Hypothalamus (tissue), 51 donors: ENCODE data around the gene PPP4R3A.
"Not testable (repeated sequence)": the region's sequence is repeated elsewhere in the genome, so short reads cannot be mapped to it uniquely, and the experiment has no call there.

Source experiments
- DNase-seq, 51 donors: peaks; one replicate each; lab custom pipeline; 2025; lab: John Stamatoyannopoulos, UW

The PPP4R3A gene

GRCh38 chr14:91508105-91508504 is 2.0 kb downstream of the PPP4R3A start:
- DNase-seq: no peak

DNA sequence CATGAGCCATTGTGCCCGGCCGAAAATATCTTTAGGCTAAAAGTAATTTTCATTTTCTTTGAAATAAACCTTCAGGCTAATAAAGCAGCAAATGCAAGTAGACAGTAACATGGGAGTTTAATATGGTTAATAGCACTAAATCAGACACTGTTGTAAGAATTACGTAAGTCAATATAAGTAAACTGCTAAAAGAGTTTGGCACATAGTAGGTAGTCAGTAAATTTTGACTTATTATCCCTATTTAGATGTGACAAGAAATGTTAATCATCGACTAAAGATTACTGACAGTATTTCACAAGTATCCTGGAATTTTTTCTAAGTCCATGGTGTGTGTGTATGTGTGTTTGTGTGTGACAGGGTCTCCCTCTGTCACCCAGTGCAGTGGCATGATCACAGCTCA is 3.9 kb downstream of the PPP4R3A start:
- DNase-seq: no peak

- DNase-seq: no peak
These were observed 7.1 kb downstream of the PPP4R3A start for GRCh38 chr14:91503000-91503504.

DNA sequence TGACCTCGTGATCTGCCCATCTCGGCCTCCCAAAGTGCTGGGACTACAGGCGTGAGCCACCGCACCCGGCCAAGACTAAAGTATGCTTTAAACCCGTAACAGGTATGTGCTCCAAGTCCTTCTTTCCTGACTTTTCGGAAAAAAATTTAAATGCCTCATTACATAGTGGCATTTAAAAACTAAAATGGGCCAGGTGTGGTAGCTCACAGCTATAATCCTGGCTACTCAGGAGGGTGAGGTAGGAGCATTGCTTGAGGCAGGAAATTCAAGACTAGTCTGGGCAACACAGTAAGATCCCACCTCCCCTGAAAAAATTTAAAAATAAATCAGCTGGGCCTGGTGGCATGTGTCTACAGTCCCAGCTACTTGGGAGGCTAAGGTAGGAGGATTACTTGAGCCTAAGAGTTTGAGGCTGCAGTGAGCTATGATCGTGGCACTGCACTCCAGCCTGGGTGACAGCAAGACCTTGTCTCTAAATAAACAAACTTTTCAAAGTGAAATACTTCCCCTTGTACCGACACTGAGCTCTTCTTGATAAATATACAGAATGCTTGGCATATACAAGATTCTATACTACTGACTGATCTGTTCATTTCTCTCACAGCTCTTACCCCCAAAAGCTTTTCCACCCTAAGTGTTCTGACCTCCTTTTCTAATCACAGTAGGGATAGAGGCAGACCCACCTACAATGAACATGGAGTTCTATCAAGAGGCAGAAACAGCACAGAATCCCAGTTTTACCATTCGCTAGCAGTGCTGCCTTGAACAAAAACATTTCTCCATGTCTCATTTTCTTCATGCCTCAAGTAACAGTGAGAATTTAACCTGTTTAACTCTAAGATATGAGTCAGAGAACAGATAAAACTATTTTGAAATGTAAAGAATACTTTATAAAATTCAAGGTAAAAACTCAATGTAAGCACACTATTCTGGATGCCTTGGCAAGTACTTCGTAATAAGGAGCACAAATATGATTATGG is 7.9 kb downstream of the PPP4R3A start:
- no peak for DNase-seq

- DNase-seq: no peak
These were observed 8.8 kb downstream of the PPP4R3A start for GRCh38 chr14:91501348-91501747.

GRCh38 chr14:91496790-91497189 is 13.3 kb downstream of the PPP4R3A start:
- DNase-seq: no peak

- DNase-seq: not testable (repeated sequence)
These were observed 15.6 kb downstream of the PPP4R3A start for GRCh38 chr14:91494392-91495065.

GRCh38 chr14:91493169-91493568 is 16.9 kb downstream of the PPP4R3A start:
- DNase-seq: no peak

DNA sequence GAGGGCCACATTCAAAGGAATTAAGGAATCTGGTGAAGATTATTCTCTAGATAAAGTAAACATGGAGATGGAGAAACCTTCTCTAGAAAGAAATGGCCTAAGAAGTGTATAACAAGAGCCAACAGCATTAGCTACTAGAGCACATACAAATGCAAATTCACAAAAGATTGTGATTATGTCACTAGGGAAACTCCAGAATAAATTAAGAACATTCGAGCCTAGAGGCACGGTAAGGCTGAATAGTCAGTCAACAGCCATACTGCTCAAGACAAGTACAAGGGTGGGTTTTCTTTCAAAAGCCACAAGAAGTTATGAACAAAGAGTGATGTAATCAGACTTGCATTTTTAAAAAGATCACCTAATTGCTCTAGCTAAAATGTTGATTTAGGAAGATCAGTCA is 25.4 kb downstream of the PPP4R3A start:
- DNase-seq: no peak

DNA sequence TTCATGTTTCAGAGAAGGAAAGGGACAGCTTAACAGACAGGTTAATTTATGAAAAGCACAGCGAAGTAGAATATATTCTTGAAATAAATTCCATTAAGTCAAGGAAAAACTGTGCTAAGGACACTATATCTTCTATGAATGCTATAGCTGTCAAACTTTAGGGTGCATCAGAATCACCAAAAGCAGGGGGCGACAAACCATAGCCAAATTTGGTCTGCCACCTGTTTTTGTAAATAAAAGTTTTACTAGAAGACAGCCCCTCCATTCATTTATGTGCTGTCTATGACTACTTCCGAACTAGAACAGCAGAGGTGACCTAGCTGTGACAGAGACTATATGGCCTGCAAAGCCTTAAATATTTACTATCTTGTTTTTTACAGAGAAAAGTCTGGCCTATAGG is 25.9 kb downstream of the PPP4R3A start:
- DNase-seq: no peak

DNA sequence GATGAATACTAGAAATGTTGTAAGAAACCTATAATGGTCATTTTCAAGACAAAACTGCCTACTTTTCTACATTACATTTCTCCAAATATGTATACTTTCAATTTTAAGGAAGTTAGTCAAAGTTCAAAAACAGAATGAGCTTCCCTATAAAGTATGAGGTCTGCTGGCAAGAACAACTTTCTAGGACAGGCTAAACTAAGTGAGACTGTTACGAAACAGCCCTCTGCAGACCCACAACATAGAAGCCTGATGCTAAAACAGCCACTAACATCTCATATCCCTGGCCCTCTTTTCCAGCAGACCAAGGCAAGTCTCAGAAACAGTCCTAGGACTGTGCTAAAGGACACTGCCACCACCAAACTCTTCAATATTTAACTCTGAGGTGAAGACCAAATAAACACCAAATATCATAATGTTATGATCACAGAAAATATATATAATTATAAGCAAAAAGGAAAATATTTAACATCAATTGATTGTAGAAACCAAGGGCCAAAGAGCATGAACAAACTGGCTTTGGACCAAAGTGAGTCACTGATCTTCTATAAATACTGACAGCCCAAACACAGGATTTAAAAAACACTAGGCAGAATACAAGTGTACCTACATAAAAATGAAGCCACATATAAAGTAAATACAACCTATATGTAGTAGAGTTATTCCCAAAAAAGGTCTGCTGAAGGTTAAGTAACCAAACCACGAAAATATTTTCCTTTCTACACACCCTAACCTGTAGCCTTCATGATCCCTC is 27.7 kb downstream of the PPP4R3A start:
- no peak for DNase-seq

DNA sequence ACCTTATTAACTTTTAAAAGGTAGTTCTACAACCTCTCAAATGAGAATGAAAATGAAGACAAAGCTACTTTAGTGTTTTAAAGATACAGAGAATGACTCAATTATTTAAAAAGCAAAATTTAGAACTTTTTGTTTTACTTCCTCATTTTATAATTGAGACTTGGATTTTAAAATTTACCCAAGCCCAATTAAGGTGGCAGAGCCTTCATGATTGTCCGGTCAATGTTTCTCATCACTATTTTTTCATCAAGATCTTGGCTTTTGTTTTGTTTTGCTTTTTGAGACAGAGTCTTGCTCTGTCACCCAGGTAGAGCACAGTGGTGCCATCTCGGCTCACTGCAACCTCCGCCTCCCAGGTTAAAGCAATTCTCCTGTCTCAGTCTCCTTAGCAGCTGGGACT is 32.7 kb downstream of the PPP4R3A start:
- no peak for DNase-seq

- no peak for DNase-seq
These were observed 37.1 kb downstream of the PPP4R3A start for GRCh38 chr14:91473046-91473445.

DNA sequence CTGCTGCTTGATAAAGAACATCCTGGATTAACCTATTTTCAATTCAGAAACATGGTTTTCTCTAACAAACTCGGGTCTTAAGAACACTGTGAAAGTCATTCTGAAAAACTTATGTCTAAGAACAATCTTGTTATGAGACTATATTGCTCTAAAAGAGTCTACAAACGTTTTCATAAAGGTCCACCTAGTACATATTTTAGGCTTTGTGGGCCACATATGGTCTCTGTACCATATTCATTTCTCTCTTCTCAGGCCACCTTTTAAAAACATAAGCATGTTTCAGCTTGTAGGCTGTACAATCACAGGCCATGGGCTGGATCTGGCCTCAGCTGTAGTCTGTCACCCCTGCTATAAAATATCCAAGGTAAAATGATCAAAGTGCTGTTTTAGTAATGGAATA is 39.9 kb downstream of the PPP4R3A start:
- DNase-seq: no peak

- DNase-seq: peak in 1 of 51 donors; percentile 2
These were observed 43.9 kb downstream of the PPP4R3A start for GRCh38 chr14:91466192-91466591.

DNA sequence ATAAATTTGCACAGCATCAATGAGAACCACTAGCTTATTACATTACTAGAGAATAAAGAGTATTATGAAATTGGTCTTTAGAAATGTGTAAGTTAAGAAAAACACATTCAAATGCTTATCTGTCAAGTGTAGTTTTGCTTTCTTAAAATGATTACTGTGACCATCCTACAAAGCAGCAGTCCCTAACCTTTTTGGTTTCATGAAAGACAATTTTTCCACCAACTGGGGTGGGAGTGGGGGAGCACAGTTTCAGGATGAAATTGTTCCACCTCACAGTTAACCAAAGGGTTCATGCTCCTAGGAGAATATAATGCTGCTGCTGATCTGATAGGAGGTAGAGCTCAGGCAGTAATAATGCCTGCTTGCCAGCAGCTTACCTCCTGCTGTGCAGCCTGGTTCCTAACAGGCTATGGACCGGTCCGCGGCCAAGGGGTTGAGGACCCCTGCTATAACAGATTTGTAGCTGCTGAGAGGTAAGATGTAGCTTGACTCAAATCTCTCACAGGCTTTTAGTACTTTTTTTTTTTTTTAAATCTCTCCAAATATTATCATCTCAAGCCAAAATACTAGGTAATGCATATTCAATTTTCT is 45.4 kb downstream of the PPP4R3A start:
- no peak for DNase-seq

GRCh38 chr14:91458612-91459011 is 51.5 kb downstream of the PPP4R3A start:
- no peak for DNase-seq

- no peak for DNase-seq
These were observed 53.8 kb downstream of the PPP4R3A start for GRCh38 chr14:91456283-91456682.

DNA sequence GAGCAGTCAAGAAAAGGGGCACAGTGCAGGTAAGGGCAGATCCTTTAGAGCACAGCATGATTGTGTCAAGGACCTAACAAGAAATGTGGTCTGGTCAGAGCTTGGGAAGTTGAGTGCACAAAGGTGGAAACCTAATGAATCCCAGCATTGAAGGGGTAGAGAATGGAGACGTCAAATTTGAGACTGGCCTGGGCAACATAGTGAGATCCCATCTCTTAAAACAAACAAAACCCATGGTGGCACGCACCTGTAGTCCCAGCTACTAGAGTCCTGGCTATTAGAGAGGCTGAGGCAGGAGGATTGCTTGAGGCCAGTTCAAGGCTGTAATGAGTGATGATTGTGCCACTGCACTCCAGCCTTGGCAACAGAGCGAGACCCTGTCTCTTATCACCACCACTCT is 55.5 kb downstream of the PPP4R3A start:
- no peak for DNase-seq

GRCh38 chr14:91454155-91454554 is 56.0 kb downstream of the PPP4R3A start:
- no peak for DNase-seq

DNA sequence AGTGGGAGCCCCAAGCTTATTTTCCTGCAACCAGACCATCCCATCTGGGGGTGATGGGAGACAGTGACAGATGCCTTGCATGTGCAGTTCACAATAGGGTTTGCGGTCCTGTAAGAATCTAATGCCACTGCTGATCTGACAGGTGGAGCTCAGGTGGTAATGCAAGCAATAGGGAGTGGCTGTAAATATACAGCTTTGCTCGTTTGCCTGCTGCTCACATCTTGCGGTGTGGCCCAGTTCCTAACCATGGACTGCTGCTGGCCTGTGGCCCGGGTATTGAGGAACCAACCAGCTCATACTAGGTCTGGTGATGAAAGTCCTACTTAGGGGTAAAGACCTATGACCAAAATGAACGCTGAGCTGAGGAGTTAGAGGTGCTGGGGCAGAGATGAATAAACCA is 56.4 kb downstream of the PPP4R3A start:
- no peak for DNase-seq
